NCI-H2081 (cell line): Measurements from ENCODE around the gene FKBP5.
"Not testable (repeated sequence)": the region's sequence is repeated elsewhere in the genome, so short reads cannot be mapped to it uniquely, and the experiment has no call there.

ENCODE experiments used
- DNase-seq, 2 experiments: peaks; one replicate each; lab custom pipeline; 2025; lab: John Stamatoyannopoulos, UW

Gene FKBP5

DNA sequence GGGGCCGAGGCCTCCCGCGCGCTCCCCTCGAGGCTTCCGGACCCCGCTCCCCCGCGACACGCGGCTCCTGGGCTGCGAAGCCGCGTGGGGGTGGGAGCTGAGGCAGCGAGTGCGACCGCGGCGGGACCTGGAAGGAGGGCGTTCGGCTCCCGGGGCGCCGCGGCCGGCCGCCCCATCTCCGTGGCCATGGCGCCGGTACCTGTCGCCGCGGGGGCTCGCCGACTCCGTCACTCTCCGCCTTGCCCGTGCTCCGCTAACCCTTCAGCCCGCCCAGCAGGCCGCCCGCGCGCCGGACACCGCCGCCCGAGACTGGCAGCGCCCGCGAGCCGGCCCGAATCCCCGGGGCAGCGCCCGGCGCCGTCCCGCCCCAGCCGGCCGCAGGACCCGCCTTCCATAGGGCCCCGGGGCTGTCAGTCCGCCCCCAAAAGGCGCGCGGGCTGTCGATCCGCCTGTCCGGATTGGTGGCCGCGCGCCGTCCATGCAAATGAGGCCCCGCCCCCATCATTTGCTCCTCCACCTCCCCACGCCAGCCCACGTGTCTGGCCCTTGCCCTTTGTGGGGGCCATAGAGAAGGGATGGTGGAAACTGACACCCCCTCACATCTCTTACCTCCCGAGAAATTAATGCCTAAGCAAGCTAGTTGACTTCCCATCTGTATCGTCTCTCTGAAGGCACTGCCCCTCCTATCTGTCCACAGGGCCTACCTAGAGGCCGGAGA, at the start of gene FKBP5:
Gene FKBP5, minus strand, starts transcription at position 311 of the 718 bp plus-strand sequence. CDS start 46,091 bp downstream, outside the sequence.
- DNase-seq: peak; percentile 83 to 88

DNA sequence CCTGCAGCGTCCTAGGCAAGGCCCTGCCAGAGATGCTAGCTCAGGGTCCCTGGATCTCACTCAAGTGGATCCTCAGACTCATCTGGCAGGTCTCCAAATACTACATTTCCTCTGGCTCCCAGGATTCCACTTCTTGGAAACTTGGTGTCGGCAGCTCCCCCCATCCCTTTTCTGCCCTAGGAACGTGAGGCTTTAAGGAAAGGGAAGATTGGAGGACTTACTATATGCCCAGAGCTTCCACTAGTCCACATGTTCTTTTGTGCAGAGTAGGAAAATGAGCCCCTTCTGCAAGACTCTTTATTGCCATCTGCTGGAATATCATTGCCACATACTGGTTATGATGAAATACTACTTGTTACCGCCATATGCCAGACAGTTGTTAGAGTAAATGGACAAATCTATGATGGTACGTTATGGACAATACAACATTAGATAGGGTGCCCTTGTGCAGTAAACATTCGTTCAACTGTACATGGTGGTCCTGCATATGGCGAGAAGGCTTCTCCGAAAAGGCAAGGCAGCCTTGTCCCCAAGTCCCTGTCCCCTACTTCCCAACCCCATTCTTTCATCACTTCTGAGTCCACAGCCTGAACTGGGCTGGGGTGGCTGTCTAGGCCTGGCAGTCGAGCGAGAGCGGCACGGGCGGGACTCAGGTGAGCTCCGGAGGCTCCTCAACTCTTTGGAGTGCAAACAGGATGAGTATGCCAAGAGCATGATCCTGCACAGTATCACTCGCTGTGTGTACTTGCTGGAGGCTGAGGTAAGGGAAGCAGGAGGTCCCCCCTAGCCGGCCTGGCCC, 48.9 kb upstream of the FKBP5 start:
- peak; percentile 71 to 81 for DNase-seq

DNA sequence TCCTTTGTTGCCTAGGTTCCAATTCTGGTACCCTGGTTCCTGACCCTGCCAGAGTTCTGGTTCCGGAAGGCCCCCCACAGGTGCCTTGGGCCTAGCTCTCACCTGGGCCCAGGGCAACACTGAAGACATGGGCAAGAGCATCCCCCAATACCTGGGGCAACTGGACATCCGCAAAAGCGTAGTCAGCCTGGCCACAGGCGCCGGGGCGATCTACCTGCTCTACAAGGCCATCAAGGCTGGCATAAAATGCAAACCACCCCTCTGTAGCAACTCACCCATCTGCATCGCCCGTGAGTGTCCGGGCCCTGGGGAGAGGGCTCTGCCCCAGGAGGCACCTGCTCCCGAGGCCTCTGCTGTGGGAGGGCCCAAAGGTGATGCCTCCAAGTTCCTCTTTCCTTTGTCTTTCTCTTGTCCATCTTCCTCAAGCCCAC, 48.3 kb upstream of the FKBP5 start, which contains the start of gene ARMC12:
Gene ARMC12, plus strand, starts transcription at position 51 of the 431 bp plus-strand sequence. Its CDS starts 77 bp downstream, at position 128.
- no peak for DNase-seq

DNA sequence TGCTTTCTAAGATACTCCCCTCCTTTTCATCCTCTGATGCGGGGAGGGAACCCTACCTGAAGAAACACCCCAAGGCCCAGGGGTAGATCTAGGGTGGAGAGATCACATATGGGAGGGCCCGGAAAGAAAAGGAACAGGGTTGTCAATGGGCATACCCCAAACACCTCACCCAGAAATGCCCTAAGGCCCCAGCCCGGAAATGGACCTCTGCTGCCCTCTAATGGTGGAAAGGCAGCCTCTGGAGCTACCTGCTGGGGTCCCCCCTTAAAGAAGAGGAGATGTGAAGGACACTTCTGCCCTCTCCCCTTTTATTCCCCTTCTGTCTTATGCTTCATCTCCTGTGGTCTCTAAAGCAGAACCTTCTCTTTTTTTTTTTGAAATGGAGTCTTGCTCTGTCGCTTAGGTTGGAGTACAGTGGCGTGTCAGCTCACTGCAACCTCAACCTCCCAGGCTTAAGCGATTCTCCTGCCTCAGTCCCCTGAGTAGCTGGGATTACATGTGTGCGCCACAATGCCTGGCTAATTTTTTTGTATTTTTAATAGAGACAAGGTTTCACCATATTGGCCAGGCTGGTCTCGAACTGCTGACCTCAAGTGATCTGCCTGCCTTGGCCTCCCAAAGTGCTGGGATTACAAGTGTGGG, 47.7 kb upstream of the FKBP5 start:
- DNase-seq: peak; percentile 60 to 74

- no peak for DNase-seq
Observed at GRCh38 chr6:35735452-35735851, 46.7 kb upstream of the FKBP5 start.

- not testable (repeated sequence) for DNase-seq
Observed at GRCh38 chr6:35734319-35734718, 45.6 kb upstream of the FKBP5 start.

DNA sequence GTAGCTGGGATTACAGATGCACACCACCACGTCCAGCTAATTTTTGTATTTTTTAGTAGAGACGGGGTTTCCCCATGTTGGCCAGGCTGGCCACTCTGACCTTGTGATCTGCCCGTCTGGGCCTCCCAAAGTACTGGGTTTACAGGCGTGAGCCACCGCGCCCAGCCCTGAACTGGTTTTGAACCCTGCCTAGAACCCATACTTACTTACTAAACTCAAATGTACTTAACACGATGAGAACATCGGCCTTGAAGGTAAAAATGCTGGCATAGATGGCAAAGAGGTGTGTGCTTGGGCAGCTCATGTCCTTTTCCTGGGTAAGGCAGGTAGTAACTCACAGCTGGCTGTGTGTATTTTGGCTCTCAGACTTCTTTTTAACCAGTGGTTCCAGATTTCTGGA, 44.9 kb upstream of the FKBP5 start:
- DNase-seq: no peak

- DNase-seq: peak; percentile 78
Observed at GRCh38 chr6:35731736-35732532, 43.2 kb upstream of the FKBP5 start.

DNA sequence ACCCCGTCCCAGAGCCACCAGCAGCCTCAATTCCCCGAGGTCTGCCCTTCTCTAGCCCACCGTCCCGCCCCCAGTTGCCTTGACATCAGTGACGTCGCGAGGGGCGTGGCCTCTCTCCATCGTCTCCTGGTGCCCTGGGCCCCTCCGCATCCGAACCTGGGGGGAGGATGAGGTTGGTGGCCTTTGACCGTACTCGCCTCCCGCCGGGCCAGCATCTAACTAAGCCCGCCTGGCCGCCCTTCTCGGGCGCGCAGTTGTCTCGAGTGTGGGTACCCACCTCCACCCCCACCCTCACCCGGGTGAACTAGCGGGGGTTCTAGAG, 42.7 kb upstream of the FKBP5 start:
- peak; percentile 78 to 82 for DNase-seq

- no peak for DNase-seq
Observed at GRCh38 chr6:35730745-35731413, 42.2 kb upstream of the FKBP5 start.

GRCh38 chr6:35729722-35730121, 41.0 kb upstream of the FKBP5 start:
- no peak for DNase-seq

DNA sequence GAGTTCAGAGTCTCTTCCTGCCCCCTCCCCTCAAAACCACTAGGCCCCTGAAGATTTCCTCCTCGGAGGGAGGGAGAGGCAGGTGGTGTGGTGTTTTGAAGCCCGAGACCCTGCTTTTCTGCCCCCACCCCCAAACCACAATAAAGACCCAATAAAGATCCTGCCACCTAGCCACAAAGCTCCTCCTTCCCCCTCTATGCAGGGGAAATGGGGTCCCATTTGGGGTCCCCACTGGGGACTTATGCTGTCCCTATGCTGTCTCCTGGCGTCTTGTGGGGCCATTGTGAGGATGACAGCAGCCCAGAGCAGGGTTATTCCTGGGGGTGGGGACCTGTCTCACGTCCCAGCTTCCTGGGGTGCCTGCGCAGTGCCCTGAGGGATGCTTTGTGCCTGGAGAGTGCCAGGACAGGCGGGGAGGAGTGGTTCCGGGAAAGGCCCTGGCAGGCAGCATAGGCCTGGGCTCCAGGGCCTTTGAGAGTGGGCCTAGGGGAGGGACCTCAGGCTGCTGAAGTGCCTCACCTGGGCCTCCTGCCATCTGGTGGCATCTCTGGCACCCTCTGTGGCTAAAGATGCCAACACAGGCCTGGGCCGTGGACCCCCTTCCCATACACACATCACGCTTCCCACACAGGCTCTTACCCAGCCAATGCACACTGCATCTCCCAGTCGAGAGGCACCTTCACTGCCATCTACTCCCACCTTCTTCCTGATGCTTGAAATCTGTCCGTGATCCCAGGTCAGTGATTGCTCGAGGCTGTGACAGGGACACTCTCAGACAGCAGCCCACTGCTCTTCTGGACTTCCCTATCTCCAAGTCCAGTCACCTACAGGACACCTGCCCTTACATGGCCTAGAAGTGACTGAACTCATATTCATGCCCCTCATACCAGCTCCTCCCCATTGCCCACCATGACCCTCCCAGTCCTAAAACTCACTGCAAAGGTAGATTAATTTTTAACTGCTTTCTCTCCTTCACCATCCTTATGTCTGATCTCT, 40.3 kb upstream of the FKBP5 start:
- peak in 1 of 2 experiments; percentile 11 for DNase-seq

DNA sequence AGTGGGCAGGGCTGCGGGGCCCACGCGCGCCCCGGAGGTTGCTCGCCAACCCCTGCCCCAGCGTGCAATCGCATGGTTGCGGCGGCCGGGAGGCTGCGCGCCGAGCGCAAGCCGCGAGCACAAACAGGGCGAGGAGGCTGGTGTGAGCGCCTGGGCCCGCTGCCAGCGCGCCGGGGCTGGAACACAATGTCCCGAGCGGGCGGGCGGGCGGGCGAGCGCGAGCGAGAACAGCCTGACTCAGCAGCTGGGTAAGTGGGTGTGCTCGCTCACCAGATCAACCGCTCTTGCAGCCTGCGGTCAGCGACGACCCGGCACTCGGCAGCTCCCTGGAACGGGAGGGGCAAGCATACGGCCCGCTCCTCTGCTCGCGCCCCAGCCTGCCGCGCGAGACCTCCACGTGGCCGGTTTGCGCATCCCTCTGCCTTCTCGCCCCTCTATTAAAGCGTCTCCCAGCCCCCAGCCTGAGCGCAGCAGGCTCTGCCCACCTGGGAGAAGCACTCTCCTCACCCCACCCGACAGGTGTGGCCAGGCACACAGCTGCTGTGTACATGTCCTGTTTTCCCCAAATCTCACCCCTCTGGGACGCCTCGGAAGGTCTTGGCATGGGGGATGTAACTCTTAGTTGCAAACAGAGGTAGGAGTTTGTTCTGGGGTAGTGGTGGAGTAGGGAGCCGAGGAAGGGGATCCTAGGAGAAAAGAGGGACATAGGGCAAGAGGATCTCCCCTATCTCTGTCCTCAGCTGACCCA, 39.4 kb upstream of the FKBP5 start:
- peak; percentile 73 to 80 for DNase-seq

GRCh38 chr6:35727231-35727934, 38.7 kb upstream of the FKBP5 start:
- DNase-seq: peak; percentile 62 to 75

DNA sequence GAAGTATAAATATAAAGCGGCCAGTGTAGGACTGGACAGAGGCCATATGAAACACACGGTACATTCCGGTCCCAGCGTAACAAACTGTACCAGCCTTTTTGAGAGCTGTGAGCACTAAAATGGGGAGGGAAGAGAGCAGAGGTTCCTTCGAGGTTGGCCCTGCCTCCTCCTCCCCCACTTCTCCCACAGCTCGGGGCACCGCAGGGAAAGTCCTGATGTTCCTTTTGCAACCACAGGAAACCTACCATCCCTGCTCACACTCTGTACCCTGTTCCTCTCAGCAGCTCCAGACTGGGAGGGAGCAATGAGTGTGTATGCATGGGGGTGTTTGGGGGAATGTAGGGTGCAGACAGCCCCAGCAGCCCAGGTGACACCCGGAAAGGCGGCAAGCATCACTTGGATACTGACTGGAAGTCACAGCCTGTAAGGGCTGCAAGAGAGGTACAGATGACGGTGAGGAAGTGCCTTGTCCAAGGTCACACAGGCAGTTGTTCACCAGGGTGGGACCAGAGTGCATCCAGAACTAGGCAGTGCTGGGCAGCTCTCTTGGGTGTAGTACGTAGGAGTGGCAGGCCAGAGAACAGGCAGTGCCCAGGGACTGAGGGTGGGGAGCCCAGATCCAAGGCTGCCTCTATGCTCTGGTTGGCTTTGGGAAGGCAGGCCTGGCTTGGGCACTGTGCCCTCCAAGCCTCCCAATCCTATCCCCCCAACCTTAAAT, 37.2 kb upstream of the FKBP5 start:
- DNase-seq: no peak

DNA sequence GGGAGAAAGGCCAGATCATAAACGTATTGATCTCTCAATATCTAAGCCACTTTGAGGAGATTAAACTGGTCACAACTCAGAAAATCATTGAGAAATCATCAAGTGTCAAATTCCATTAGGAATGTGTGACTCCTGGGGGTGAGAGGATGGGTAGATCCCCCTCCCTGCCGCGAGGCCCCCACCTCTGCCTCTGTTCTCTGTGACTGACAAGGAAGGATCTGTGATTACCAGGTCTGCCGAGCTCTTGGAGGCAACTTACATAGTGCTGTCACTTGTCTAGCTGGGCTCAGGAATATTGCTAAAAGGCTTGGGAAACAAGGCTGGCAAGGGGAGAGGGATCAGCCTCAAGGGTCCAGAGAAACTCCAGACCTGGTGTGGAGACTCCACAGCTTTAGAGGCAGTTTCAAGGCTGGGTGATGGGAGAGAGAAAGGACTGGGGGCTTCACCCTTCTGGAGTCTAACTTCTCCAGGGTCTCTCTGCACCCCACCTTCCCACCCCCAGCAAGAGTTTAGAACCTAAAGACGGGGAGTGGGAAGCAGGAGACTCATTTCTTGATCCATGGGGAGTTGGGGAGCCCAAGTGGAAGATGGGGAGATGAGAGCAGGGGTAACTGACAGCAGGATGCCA, 36.5 kb upstream of the FKBP5 start:
- no peak for DNase-seq

DNA sequence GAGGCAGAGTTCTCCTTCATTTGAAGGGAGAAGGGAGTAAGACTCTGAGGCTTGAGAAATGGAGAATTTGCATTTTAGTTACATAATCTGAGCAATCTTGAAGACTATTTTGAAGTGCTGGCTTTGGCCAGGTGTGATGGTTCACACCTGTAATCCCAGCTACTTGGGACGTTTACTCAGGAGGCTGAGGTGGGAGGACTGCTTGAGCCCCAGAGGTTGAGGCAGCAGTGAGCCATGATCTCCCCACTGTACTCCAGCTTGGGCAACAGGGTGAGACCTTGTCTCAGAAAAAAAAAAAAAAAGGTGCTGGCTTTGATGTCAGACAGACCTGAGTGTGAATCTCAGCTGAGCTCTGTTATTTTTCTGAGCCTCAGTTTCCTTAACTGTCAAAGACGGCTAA, 35.8 kb upstream of the FKBP5 start:
- no peak for DNase-seq

DNA sequence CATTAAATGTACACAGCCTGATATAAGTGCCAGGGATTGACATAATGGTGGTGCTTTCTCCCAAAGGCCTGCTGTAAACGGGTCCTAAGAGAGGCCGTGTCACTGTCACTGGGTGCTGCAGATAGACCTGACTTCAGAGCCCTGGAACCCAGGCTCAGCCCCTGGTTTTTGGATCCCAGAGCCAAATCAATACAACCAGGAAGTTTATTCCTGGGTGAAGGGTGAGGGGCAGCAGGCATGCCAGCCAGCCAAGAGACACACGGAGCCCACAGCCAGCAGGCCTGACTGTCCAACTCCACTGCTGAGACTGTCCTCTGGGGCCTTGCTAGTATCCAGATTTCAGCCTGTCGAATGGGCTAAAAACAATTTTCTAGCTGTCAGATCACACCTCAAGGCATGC, 35.3 kb upstream of the FKBP5 start:
- no peak for DNase-seq
